Nephron (organoid): ENCODE data around the gene GPRASP2.

Experiments used
- H3K27ac Mint-ChIP-seq, 3 experiments: 2 replicates each; pipeline ENCODE4 v1.8.0; 2020; ENCODE audit warnings: mixed read lengths in 3 of 3, mild to moderate bottlenecking in 2 of 3, moderate library complexity in 1 of 3
- H3K27me3 Mint-ChIP-seq: 2 replicates; pipeline ENCODE4 v1.8.0; 2021; ENCODE audit warnings: low read depth, mild to moderate bottlenecking, moderate library complexity, mixed read lengths
- H3K36me3 Mint-ChIP-seq: 2 replicates; pipeline ENCODE4 v1.8.0; 2020; ENCODE audit warnings: low read depth, mixed read lengths
- H3K4me1 Mint-ChIP-seq: 2 replicates; pipeline ENCODE4 v1.8.0; 2020; ENCODE audit warnings: mixed read lengths
- H3K4me3 Mint-ChIP-seq, 3 experiments: 2 replicates each; pipeline ENCODE4 v1.8.0; 2020; ENCODE audit warnings: mild to moderate bottlenecking in 3 of 3, mixed read lengths in 3 of 3, moderate library complexity in 2 of 3
- H3K9me3 Mint-ChIP-seq: 2 replicates; pipeline ENCODE4 v1.8.0; 2020; ENCODE audit warnings: mixed read lengths
- TF ChIP-seq, protein P1 (sequence below), 3 experiments: fragments of 200-600 bp; sonication (generic); IDR thresholded peaks; one replicate each; pipeline ENCODE4 v1.5.0; 2021; ENCODE audit warnings: antibody characterized with exemption in 3 of 3; ENCODE audit not compliant: unreplicated experiment in 3 of 3

GPRASP2 gene

DNA sequence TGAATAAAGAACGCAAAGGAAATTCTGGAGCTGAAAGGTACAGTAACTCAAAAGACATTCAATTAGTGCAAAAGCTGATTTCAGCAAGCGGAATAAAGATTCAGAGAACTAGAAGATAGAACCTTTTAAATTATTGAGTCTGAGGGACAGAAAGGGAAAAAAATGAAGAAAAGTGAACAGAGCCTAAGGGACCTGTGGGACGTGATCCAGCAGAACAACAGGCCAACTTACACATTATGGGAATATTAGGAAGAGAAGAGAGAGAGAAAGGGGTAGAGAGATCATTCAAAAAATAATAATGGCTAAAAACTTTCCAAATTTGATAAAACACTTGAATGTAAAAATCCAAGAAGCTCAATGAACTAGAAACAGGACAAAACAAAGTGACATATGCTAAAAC, 17.5 kb upstream of the GPRASP2 start:
- Mint-ChIP-seq H3K4me1 (peaks cover 7% of the 10 kb centered on the region), H3K27me3 (no peaks in the 10 kb centered on the region), H3K9me3 (peaks cover 37% of the 10 kb centered on the region), H3K4me3 (no peak overlapping the region), H3K27ac (no peak overlapping the region), H3K36me3 (peaks cover 31% of the 10 kb centered on the region)
- TF ChIP-seq, protein P1, sequence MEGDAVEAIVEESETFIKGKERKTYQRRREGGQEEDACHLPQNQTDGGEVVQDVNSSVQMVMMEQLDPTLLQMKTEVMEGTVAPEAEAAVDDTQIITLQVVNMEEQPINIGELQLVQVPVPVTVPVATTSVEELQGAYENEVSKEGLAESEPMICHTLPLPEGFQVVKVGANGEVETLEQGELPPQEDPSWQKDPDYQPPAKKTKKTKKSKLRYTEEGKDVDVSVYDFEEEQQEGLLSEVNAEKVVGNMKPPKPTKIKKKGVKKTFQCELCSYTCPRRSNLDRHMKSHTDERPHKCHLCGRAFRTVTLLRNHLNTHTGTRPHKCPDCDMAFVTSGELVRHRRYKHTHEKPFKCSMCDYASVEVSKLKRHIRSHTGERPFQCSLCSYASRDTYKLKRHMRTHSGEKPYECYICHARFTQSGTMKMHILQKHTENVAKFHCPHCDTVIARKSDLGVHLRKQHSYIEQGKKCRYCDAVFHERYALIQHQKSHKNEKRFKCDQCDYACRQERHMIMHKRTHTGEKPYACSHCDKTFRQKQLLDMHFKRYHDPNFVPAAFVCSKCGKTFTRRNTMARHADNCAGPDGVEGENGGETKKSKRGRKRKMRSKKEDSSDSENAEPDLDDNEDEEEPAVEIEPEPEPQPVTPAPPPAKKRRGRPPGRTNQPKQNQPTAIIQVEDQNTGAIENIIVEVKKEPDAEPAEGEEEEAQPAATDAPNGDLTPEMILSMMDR (IDR thresholded peaks at IDR 0.05; ENCODE audit: unreplicated experiment in 3 of 3), result no peak

DNA sequence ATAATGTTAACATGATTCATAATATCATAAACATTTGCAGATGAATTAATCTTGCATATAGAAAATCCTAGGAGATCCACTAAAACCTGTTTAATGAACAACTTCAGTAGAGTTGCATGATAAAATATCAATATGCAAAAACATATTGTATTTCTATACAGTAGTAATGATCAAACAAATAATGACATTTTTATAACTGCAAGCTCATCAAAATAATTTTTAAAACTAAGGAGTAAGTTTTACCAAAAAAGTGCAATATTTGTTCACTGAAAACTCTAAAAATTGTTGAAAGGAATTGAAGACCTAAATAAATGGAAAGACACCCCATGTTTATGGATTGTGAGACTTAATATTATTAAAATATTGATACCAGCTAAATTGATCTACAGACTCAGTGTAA, 15.9 kb upstream of the GPRASP2 start:
- Mint-ChIP-seq H3K4me3 (no peak overlapping the region), H3K4me1 (peaks cover 7% of the 10 kb centered on the region), H3K36me3 (peaks cover 25% of the 10 kb centered on the region), H3K27ac (no peak overlapping the region), H3K9me3 (peaks cover 30% of the 10 kb centered on the region), H3K27me3 (no peaks in the 10 kb centered on the region)
- TF ChIP-seq, protein P1 (IDR thresholded peaks at IDR 0.05; ENCODE audit: unreplicated experiment in 3 of 3), result no peak

DNA sequence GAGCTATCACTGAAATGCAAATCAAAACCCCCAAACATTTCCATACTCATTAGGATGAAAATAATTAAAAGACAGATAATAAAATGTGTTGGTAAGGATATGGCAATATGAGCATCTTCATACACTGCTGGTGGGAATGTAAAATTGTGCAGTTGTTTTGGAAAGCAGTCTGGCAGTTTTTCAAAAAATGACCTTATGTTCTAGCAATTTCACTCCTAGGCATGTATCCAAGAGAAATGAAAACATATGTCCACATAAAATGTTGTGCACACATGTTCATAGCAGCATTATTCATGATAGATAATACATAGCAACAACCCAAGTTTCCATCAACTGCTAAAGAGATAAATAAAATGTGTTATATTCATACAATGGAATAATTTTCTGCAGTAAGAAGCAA, 14.8 kb upstream of the GPRASP2 start:
- peak overlapping the region in 1 of 3 experiments; percentile 45 for H3K27ac Mint-ChIP-seq
- H3K27me3 Mint-ChIP-seq, result no peaks in the 10 kb centered on the region
- peaks cover 7% of the 10 kb centered on the region for H3K4me1 Mint-ChIP-seq
- peaks cover 27% of the 10 kb centered on the region for H3K9me3 Mint-ChIP-seq
- no peak overlapping the region for H3K4me3 Mint-ChIP-seq
- TF ChIP-seq, protein P1 (IDR thresholded peaks at IDR 0.05; ENCODE audit: unreplicated experiment in 3 of 3), result no peak
- peaks cover 16% of the 10 kb centered on the region for H3K36me3 Mint-ChIP-seq

DNA sequence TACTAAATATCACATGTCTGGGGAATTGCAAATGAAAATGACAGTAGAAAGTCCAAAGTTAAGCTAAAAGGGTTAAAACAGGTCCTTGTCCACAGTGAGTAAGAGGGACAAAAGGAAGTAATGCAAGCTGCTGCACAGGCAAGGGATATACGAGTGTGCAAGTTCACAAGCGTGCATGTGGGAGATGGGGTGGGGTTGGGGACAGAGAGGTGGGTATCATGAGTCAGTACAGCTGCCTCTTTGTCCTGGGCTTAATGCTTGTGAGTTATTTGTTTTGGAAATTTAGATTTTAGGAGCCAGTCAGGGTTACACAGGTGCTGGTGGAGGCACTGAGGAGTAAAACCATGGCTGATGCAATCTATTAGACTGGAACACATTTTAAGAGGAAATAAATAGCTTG, 3.3 kb upstream of the GPRASP2 start:
- Mint-ChIP-seq H3K36me3 (peaks cover 6% of the 10 kb centered on the region), H3K27ac (no peak overlapping the region), H3K4me3 (no peak overlapping the region), H3K9me3 (peaks cover 9% of the 10 kb centered on the region), H3K4me1 (peaks cover 7% of the 10 kb centered on the region), H3K27me3 (no peaks in the 10 kb centered on the region)
- TF ChIP-seq, protein P1 (IDR thresholded peaks at IDR 0.05; ENCODE audit: unreplicated experiment in 3 of 3), result no peak

DNA sequence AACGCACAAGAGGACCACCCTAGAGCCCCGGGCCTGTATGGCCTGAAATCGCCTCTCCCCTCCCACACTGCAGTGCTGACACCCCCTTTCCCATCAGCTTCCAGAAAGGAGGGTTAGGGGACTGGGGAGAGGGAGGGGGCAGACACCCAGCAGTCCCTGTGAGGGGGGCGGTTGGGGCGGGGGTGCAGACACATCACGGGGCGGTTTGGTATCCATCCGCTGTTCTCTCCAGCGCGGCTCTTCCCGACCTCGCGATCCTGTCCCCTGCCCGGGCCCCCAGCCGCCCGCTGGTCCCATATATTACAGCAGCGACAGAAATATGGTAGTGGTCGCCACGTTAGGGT, 404 bp upstream of the GPRASP2 start:
- H3K27ac Mint-ChIP-seq, result peak overlapping the region in 2 of 3 experiments; percentile 59 to 82
- H3K4me3 Mint-ChIP-seq, result peak overlapping the region; percentile 96 to 98 (median 97)
- peaks cover 15% of the 10 kb centered on the region for H3K9me3 Mint-ChIP-seq
- peaks cover 17% of the 10 kb centered on the region for H3K36me3 Mint-ChIP-seq
- peaks cover 7% of the 10 kb centered on the region for H3K4me1 Mint-ChIP-seq
- no peaks in the 10 kb centered on the region for H3K27me3 Mint-ChIP-seq
- TF ChIP-seq, protein P1 (IDR thresholded peaks at IDR 0.05; ENCODE audit: unreplicated experiment in 3 of 3), result no peak

DNA sequence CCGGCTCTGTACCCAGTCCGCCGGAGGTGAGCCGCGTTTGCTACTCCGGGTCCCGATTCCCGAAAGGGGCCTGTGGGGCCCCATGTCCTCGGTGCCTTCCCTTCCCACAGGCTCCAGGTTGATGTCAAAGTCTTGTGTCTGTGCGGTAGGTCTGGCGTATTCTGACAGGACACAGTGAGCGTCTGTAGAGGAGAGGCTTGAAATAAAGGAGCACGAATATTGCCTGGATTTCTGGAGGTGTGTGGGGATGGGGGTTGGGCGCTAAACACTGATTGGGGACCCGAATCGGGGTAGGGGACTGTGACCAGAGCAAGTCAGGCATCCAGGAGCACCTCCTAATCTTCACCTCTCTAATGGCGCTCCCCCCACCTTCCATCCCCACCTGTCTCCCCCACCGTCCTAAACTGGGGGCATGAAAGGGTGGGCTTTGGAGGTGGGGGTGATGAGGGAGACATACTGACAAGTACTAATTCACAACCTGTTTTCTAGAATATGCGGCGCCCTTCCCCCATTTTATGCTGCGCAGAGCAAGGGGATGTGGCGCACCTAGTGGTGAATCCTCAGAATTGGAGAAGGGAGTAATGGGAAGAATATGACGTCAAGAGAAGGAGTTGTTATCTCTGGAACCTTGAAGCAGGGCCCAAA, 855 bp downstream of the GPRASP2 start:
- Mint-ChIP-seq H3K4me1 (peaks cover 7% of the 10 kb centered on the region), H3K27ac (peak overlapping the region; percentile 94 to 98 (median 95)), H3K36me3 (peaks cover 17% of the 10 kb centered on the region), H3K27me3 (no peaks in the 10 kb centered on the region), H3K9me3 (peaks cover 15% of the 10 kb centered on the region), H3K4me3 (peak overlapping the region; percentile 96 to 97 (median 97))
- TF ChIP-seq, protein P1 (IDR thresholded peaks at IDR 0.05; ENCODE audit: unreplicated experiment in 3 of 3), result peak; percentile 55 to 60 (median 57)
